Raji (cell line): ENCODE measurements around the gene SLC33A1.

ENCODE experiments used
- POLR2A ChIP-seq: IDR thresholded peaks from 2 replicates; pipeline ENCODE4 v1.6.1; 2011; ENCODE audit warnings: low read depth, low read length, control low read depth; ENCODE audit not compliant: insufficient read depth

SLC33A1 gene

DNA sequence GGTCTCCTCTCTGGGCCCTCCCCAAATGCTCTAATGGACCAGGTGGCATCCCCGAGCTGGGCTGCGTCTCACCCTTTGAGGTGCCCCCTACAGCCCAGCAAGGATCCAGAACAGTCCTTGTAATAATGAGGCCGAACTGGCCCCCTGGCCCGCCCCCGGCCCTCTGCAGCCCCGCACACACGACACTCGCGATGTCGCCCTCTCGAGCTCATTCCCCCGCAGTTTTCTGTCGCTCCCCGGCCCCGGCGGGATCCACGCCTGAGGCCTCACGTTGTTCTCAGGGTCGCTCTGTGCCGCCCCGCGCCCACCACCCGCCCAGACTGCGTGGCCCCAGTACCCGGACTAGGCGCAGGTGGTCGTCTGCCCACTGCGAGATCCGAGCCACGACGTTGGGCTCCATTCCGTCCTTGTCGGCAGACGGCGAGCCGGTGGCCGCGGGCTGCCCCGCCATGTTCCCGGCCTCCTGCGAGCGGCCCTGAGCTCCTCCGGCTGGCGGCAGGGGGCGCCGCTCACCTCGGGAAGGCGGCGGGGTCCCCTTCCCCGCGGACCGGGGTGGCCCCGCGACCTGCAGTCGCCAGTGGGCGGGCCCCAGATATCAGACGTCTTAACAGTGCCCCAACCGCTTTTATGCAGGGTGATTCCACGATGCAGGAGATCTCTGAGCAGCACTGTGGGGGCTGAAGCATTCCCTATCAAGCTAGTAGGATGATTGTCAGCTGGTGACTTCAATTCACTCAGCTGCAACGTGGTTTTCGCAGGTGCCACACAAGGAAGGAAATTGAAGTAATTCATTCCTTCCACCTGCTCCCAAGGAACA, 48.2 kb downstream of the SLC33A1 start, which contains the start of gene C3orf33:
TSS of gene C3orf33 (minus strand) at position 477 of the 817 bp plus-strand sequence. CDS start at position 451, 26 bp downstream.
- TF ChIP-seq POLR2A: peak; percentile 54

DNA sequence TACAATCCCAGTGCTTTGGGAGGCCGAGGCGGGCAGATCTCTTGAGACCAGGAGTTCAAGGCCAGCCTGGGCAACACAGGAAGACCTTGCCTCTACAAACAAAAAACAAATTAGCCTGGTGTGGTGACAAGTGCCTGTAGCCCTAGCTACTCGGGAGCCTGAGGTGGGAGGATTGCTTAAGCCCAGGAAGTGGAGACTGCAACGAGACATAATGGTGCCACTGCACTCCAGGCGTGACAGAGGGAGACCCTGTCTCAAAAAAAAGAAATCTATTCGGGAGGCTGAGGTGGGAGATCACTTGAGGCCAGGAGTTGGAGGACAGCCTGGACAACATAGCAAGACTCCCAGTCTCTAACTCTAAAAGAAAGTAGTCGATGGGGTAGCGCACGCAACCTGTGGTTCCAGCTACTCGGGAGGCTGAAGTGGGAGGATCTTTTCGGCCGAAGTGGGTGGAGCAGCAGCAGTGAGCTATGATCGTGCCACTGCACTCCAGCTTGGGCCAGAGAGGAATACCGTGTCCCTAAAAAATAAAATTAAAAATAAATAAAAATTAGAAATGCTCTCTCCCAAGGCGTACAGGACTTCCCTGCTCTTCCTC, 48.9 kb downstream of the SLC33A1 start:
- TF ChIP-seq POLR2A: no peak

DNA sequence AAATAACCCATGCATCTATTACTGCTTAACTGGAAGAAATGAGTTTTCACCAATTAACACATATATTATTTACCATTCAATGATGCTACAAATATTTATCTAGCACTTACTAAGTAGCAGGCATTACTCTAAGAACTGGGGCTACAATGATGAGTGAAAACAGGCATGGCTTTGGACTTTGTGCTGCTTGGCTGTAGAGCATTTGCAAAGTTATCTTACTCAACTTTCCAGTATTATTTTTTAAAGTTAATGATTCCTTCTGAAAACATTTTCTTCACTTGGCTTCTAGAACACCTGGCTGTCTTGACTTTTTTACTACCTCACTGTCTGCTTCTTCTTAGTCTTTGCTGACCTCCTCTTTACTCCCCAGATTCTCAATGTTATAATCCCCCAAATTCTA, 49.9 kb downstream of the SLC33A1 start:
- TF ChIP-seq POLR2A: no peak

DNA sequence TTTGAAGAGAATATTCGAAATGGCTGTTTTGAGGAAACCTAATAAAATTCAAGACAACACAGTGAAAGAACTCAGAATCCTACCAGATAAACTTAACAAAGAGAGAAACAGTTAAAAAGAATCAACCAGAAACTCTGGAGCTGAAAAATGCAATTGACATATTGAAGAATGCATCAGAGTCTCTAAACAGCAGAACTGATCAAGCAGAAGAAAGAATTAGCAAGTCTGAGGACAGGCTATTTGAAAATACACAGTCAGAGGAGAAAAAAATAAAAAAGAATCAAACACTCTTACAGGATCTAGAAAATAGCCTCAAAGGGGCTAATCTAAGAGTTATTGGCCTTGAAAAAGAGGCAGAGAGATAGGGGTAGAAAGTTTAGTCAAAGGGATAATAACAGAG, 61.7 kb downstream of the SLC33A1 start:
- TF ChIP-seq POLR2A: no peak

DNA sequence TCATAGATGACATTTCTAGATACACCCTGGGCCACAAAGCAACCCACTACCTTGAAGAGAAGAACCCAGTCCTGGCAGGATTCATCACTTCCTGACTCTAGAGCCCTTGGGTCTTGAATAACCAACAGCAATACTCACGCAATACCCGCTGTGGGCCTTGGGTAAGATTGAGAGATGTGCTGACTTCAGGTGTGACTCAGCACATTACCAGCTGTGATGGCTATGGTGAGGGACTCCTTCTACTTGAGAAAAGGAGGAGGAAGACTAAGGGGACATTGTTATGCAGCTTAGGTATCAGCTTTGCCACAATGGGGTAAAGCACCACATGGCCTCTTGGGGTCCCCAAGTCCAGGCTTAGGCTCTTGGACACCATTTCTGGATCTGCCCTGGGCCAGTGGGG, 63.0 kb downstream of the SLC33A1 start:
- TF ChIP-seq POLR2A: no peak

DNA sequence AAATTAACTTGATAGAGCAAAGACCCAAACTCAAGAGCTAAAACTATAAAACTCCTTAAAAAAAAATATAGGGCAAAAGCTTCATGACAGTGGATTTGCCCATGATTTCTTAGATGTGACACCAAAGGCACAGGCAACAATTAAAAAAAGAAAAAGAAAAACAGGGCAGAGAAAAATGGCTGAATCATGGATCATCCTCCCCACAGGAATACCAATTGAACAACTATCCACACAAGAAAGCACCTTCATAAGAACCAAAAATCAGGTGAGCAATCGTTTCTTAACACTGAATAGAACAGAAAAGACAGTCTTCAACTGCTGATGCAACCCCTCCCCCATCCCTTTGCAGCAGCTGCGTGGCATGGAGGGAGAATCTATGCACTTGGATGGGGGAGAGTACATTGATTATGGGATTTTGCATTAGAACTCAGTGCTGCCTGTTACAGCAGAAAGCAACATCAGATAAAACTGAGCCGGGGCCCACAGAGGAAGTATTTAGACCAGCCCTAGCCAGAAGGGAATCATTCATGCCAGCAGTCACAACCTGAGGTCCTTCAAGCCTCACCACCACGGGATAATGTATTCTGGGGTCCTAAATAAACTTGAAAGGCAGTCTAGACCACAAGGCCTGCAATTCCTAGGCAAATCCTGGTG, 63.8 kb downstream of the SLC33A1 start:
- TF ChIP-seq POLR2A: no peak

DNA sequence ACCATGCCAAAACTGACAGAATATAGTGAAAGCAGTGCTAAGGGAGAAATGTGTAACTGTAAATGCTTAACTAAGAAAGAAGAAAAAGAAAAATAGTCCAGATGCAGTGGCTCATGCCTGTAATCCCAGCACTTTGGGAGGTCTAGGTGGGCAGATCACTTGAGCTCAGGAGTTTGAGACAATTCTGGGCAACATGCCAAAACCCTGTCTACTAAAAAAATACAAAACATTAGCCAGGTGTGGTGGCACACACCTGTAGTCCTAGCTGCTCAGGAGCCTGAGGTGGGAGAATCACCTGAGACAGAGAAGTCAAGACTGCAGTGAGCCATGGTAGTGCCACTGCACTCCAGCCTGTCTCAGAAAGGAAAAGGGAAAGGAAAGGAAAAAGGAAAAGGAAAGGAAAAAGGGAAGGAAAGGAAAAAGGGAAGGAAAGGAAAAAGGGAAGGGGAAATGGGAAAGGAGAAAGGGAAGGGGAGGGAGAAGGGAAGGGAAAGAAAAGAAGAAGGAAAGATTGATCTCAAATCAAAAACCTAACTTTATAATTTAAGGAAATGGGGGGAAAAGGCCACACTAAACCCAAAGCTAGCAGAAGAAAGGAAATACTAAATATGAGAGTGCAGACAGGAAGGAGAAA, 68.4 kb downstream of the SLC33A1 start:
- no peak for TF ChIP-seq POLR2A

DNA sequence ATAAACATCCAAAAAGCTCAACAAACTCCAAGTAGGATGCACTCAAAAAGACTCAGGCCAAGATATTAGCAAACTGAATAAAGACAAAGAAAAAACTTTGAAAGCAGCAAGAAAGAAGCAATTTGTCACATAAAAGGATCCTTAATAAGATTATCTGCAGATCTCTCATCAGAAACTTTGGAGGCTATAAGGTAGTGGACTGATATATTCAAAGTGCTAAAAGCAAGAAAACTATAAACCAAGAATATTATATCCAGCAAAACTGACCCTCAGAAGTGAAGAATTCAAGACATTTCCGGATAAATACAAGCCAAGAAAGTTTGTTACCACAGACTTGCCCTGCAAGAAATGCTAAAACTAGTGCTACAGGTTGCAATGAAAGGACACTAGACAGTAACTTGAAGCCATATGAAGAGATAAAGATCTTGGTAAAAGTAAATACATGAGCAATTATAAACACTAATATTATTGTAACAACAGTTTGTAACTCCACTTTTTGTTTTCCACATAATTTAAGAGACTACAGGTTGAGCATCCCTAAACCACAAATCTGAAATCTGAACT, 71.8 kb downstream of the SLC33A1 start:
- no peak for TF ChIP-seq POLR2A

DNA sequence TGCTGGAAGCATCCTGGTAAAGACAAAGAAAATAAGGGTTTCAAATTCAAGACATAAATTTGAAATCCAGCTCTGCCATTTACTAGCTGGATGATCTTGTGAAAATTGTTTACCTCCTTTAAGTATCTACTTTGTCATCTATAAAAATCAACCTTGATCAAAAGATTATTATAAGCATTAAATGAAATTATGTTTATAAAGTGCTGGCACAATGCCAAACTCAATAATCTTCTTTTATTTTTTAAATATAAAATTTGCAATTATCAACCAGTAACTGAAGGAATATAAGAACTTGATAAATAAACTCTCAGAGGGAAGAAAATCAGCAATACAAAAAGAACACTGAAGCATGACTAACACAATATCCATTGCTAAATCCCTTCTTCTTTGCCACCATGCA, 73.9 kb downstream of the SLC33A1 start:
- TF ChIP-seq POLR2A: no peak

DNA sequence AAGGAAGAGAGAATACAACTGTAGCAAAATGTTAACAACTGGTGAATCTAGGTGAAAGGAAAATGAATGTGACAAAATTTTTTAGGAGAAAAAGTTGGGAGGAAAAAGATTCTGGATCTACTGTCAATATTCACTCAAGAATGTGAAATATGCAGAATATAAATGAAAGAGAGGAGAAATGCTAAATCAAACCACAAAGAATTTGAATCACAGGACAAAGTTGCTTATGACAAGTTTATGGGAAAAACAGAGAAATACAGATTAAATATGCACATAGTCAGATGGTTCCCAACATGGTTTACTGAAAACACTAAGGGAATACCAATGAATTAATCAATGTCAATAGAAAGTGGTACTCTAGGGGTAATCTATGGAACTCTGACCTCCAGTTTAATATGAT, 75.8 kb downstream of the SLC33A1 start:
- TF ChIP-seq POLR2A: no peak

DNA sequence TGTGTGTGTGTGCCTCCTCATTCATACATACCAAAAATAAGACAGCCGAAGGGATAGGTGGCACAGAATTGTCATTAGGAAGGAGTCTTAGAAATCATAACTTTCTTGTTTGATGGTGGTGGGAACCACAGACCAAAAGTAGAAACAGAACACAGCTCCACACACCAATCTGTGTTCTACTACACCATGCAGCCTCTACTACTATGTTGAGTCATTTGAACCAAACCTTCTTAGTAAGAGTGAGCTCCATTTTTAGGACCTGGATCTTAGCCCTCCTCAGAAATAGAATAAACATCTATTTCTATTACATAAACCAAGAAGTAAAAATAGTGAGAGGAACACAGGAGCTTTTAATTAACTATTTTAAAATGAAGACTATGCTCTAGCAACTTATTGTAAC, 81.4 kb downstream of the SLC33A1 start:
- no peak for TF ChIP-seq POLR2A

DNA sequence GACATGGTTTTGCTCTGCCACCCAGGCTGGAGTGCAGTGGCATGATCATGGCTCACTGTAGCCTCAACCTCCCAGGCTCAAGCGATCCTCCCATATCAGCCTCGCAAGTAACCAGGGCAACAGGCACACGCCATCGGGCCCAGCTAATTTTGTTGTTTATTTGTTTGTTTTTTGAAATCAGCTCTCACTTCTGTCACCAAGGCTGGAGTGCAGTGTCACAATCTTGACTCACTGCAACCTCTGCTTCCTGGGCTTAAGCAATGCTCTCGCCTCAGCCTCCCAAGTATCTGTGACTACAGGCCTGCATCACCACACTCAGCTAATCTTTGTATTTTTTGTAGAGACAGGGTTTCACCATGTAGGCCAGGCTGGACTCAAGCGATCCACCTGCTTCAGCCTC, 83.1 kb downstream of the SLC33A1 start:
- no peak for TF ChIP-seq POLR2A
